Natural killer cell (primary cell): ENCODE data around the gene MED16. TPM values are rescaled to one million over a fixed set of nuclear protein-coding genes. Genes with fewer than 3 reads are reported as not detected.

ENCODE experiments used
- ATAC-seq, 3 donors: fragments of 150-1000 bp in 2 of 3; fragments of 200-7000 bp in 1 of 3; cut with Tn5 transposase; 1 replicate in 1 of 3; 2 replicates in 2 of 3; pipeline ENCODE4 v1.10.0; 2021; ENCODE audit warnings: mild to moderate bottlenecking in 2 of 3, moderate library complexity in 2 of 3
- DNase-seq, 2 donors: peaks; one replicate each; pipeline versions ENCODE4 v3.0.0 to v3.0.0-alpha.2; 2013 to 2021; ENCODE audit warnings: mixed read lengths in 1 of 2
- H3K27ac ChIP-seq: one replicate; pipeline ENCODE4 v1.5.1; 2013; ENCODE audit warnings: mild to moderate bottlenecking, low read length
- H3K27me3 ChIP-seq: one replicate; pipeline ENCODE4 v1.6.1; 2013; ENCODE audit warnings: low read length; ENCODE audit not compliant: control insufficient read depth, insufficient read depth
- H3K36me3 ChIP-seq: one replicate; pipeline ENCODE4 v1.6.1; 2013; ENCODE audit warnings: low read length; ENCODE audit not compliant: control insufficient read depth, insufficient read depth
- H3K4me1 ChIP-seq: one replicate; pipeline ENCODE4 v1.6.1; 2013; ENCODE audit warnings: low read length; ENCODE audit not compliant: control insufficient read depth, insufficient read depth
- H3K4me3 ChIP-seq: one replicate; pipeline ENCODE4 v1.5.1; 2013; ENCODE audit warnings: low read length
- H3K9me3 ChIP-seq: one replicate; pipeline ENCODE4 v1.6.1; 2013; ENCODE audit warnings: low read length; ENCODE audit not compliant: control insufficient read depth, insufficient read depth
- H3K27ac Mint-ChIP-seq, 2 donors: one replicate each; pipeline ENCODE4 v1.8.0; 2022; ENCODE audit warnings: mild to moderate bottlenecking in 2 of 2, mixed read lengths in 2 of 2, moderate library complexity in 1 of 2
- H3K27me3 Mint-ChIP-seq, 2 donors: one replicate each; pipeline ENCODE4 v1.8.0; 2022; ENCODE audit warnings: low read depth in 2 of 2, mixed read lengths in 2 of 2
- H3K36me3 Mint-ChIP-seq: one replicate; pipeline ENCODE4 v1.8.0; 2022; ENCODE audit warnings: mixed read lengths
- H3K4me1 Mint-ChIP-seq, 2 donors: one replicate each; pipeline ENCODE4 v1.8.0; 2022; ENCODE audit warnings: mixed read lengths in 2 of 2
- H3K4me3 Mint-ChIP-seq: one replicate; pipeline ENCODE4 v1.8.0; 2022; ENCODE audit warnings: mild to moderate bottlenecking, moderate library complexity, mixed read lengths
- H3K9me3 Mint-ChIP-seq, 2 donors: one replicate each; pipeline ENCODE4 v1.8.0; 2022; ENCODE audit warnings: mixed read lengths in 2 of 2
- WGBS: methylation state at CpG from one replicate; pipeline ENCODE4 v1.1.7; 2013; ENCODE audit warnings: missing lambda C conversion rate; ENCODE audit not compliant: insufficient coverage; 5-methylcytosine and 5-hydroxymethylcytosine counted together
- intact Hi-C: fragments of 100-400 bp; cut with micrococcal nuclease; formaldehyde crosslinking; loops from one replicate; pipeline ENCODE4 v1.14.2; 2022
- total RNA-seq, 4 donors: library from RNA; stranded (reverse); fragments of 120-200 nt in 1 of 4; gene quantifications; one replicate each; pipeline versions ENCODE4 v1.2.3 to v1.2.4, GENCODE V29; 2013 to 2022
- TF ChIP-seq, protein P1 (sequence below): fragments of 200-600 bp; IDR thresholded peaks from one replicate; pipeline ENCODE4 v1.8.0; 2022; ENCODE audit warnings: antibody characterized with exemption

The MED16 gene
- total RNA-seq, 3 donors from 2014 or later (not counting 1 experiment from before 2014, with no cell fraction given): 44.2 to 50.1 (median 44.7) TPM

DNA sequence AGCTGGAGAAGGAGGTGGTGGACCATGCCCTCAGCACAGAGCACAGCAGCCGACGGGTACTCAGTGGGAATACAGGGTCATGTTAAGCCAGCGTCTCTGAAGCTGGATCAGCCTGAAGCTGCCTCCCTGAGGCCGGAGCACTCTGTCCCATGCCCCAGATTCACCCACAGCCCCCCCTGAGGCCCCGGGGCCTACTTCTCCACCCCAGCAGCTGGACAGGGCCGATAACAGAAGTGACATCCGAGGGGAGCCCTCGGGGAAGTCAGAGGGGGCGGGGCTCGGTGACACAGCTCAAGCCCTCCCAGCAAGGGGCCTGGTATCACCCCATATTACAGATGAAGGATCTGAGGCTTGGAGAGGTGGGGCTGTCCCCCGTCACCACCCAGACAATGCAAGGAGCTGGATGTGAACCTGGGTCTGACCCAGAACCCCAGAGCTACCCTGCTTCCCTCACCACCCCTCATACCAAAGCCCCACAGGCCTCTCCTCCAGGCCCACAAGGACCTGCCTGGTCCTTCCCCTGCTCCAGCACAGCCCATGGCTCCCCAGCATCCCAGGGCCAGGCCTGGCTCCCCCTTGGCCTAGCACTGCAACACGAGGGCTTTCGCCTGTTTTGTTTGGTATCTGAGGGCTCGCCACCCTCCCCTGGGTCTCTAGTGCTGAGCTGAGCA, 14.3 kb upstream of the MED16 start:
- no peaks in the 10 kb centered on the region for H3K9me3 Mint-ChIP-seq

DNA sequence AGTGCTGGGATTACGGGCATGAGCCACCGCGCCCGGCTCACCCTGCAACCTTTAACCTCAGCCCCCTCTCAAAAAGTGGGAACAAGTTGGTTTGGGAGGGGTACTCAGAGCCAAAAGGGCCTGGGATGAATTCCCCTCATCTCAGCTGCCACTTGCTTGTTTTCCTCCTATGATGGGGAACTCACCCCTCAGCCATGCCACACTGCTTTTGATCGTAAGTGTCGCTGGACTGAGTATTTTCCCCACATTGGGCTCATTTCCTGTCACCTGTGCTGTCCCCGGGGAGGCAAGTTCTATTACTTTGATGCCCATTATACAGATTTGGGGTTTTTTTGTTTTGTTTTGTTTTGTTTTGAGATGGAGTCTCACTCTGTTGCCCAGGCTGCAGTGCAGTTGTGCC, 13.5 kb upstream of the MED16 start:
- Histone ChIP-seq H3K4me3 (no peak overlapping the region), H3K4me1 (peaks cover 62% of the 10 kb centered on the region), H3K27me3 (no peaks in the 10 kb centered on the region), H3K9me3 (no peaks in the 10 kb centered on the region), H3K36me3 (peaks cover 6% of the 10 kb centered on the region), H3K27ac (peak overlapping the region; percentile 69)
- no peaks in the 10 kb centered on the region for H3K27me3 Mint-ChIP-seq
- no peaks in the 10 kb centered on the region for H3K36me3 Mint-ChIP-seq
- DNase-seq (peak in 1 of 2 donors; percentile 64), ATAC-seq (no peak)
- no peaks in the 10 kb centered on the region for H3K9me3 Mint-ChIP-seq
- intact Hi-C loops: no loop called here
- H3K4me3 Mint-ChIP-seq: no peak overlapping the region
- TF ChIP-seq, protein P1, sequence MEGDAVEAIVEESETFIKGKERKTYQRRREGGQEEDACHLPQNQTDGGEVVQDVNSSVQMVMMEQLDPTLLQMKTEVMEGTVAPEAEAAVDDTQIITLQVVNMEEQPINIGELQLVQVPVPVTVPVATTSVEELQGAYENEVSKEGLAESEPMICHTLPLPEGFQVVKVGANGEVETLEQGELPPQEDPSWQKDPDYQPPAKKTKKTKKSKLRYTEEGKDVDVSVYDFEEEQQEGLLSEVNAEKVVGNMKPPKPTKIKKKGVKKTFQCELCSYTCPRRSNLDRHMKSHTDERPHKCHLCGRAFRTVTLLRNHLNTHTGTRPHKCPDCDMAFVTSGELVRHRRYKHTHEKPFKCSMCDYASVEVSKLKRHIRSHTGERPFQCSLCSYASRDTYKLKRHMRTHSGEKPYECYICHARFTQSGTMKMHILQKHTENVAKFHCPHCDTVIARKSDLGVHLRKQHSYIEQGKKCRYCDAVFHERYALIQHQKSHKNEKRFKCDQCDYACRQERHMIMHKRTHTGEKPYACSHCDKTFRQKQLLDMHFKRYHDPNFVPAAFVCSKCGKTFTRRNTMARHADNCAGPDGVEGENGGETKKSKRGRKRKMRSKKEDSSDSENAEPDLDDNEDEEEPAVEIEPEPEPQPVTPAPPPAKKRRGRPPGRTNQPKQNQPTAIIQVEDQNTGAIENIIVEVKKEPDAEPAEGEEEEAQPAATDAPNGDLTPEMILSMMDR: no peak
- H3K4me1 Mint-ChIP-seq: peaks cover 12 to 20% of the 10 kb centered on the region in 2 donors
- 92% methylated on average over 6 of the region's 7 CpGs for WGBS
- H3K27ac Mint-ChIP-seq: peak overlapping the region; percentile 36 to 38

More for the DNA sequence above, 14.3 kb upstream of the MED16 start:
- H3K36me3 ChIP-seq: no peaks in the 10 kb centered on the region
- H3K4me1 ChIP-seq: peaks cover 57% of the 10 kb centered on the region
- H3K36me3 Mint-ChIP-seq: no peaks in the 10 kb centered on the region
- intact Hi-C loops: no loop called here
- H3K4me1 Mint-ChIP-seq: peaks cover 12 to 20% of the 10 kb centered on the region in 2 donors
- H3K27me3 Mint-ChIP-seq: no peaks in the 10 kb centered on the region
- H3K9me3 ChIP-seq: no peaks in the 10 kb centered on the region
- no peak overlapping the region for H3K4me3 ChIP-seq
- H3K27me3 ChIP-seq: no peaks in the 10 kb centered on the region
- WGBS: 57% methylated on average over 14 of the region's 14 CpGs
- H3K27ac ChIP-seq: peak overlapping the region; percentile 69
- TF ChIP-seq, protein P1: no peak
- peak in 1 of 2 donors; percentile 51 for DNase-seq
- H3K4me3 Mint-ChIP-seq: peak overlapping the region; percentile 4
- ATAC-seq: peak in 1 of 3 donors; percentile 59
- H3K27ac Mint-ChIP-seq: peak overlapping the region; percentile 41 to 99

DNA sequence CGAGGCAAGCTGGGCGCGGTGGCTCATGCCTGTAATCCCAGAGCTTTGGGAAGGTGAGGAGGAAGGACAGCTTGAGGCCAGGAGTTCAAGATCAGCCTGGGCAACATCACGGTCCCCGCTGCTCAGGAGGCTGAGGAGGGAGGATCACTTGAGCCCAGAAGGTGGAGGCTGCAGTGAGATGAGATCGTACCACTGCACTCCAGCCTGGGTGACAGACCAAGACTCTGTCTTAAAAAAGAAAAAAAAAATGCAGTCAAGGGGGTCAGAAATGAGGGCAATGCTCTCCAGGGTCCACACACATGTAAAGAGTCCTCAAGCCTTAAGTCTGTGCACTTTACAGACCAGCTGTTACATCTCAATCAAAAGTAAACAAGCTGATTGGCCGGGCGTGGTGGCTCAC, 11.6 kb upstream of the MED16 start:
- DNase-seq (no peak), ATAC-seq (no peak)
- Mint-ChIP-seq H3K27ac (no peak overlapping the region), H3K36me3 (no peaks in the 10 kb centered on the region), H3K4me1 (peaks cover 8 to 19% of the 10 kb centered on the region in 2 donors), H3K27me3 (no peaks in the 10 kb centered on the region), H3K9me3 (no peaks in the 10 kb centered on the region), H3K4me3 (no peak overlapping the region)
- no peak overlapping the region for H3K4me3 ChIP-seq
- no peaks in the 10 kb centered on the region for H3K27me3 ChIP-seq
- 96% methylated on average over 8 of the region's 8 CpGs for WGBS
- H3K27ac ChIP-seq: no peak overlapping the region
- H3K4me1 ChIP-seq: peaks cover 50% of the 10 kb centered on the region
- no peaks in the 10 kb centered on the region for H3K9me3 ChIP-seq
- intact Hi-C loops: no loop called here
- peaks cover 14% of the 10 kb centered on the region for H3K36me3 ChIP-seq
- TF ChIP-seq, protein P1: no peak
